Measurements from ENCODE around the gene GLDN. TPM values are rescaled to one million over a fixed set of nuclear protein-coding genes. Genes with fewer than 3 reads are reported as not detected.

The GLDN gene
- total RNA-seq (0.14 TPM), polyA plus RNA-seq (1.3 TPM)
- long read RNA-seq, donor 1, result 0 reads
- long read RNA-seq, donor 2, result 0 reads
- long read RNA-seq, donor 3, result 0 reads
- long read RNA-seq, donor 4, result 0 reads
- long read RNA-seq, donor 5, result 0 reads
- long read RNA-seq, donor 6, result 0 reads
- long read RNA-seq, donor 7, result 0 reads
- long read RNA-seq, donor 8, result 0 reads
- long read RNA-seq, donor 9, result 0 reads
- long read RNA-seq, donor 10, result 0 reads

DNA sequence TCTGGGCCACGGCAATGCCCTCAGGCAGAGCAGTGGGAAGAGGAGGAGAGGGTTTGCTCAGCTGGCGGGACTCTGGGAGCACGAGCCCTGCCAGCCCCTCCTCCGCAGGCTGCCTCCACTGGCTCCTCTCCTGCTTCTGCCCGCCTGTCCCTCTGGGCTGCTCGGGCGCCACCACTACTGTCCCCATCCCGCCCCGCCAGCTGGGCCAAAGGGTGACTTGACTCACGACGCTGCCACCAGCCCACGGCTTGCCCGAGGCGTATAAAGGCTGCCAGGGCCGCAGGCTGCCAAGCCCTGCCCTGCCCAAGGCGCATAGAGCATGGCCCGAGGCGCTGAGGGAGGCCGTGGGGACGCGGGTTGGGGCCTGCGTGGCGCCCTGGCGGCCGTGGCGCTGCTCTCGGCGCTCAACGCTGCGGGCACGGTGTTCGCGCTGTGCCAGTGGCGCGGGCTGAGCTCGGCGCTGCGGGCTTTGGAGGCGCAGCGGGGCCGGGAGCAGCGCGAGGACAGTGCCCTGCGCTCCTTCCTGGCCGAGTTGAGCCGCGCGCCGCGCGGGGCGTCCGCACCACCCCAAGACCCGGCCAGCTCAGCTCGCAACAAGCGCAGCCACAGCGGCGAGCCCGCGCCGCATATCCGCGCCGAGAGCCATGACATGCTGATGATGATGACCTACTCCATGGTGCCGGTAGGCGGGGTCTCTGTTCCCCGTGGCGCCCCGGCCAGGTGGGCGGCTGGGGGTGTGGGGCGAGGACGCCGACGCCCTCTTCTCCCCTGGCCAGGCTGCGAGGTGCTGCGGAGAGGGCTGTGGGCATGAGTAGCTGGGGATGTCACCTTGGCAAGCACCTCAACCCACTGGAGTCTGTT lies at the start of gene GLDN:
Gene GLDN (plus strand): TSS at position 290 of the 861 bp plus-strand sequence. CDS start 30 bp downstream, at position 320.
- DNase-seq (ENCODE audit: low read depth in 6 of 9, low spot score in 9 of 9), result no peak
- no peak within 1 kb of the TSS for H3K27ac ChIP-seq (ENCODE audit: low read depth in 1 of 2, low read length in 1 of 2)
- H3K27me3 ChIP-seq (ENCODE audit: control insufficient read depth in 2 of 2, insufficient read depth in 1 of 2, low read length in 1 of 2), result peaks cover 25 to 33% of the 10 kb centered on the region in 2 donors
- WGBS, result 11% methylated on average over 76 of the region's 76 CpGs
- H3K9me3 ChIP-seq (ENCODE audit: control insufficient read depth in 2 of 2, insufficient read depth in 1 of 2, low read length in 1 of 2), result peaks cover 0 to 1% of the 10 kb centered on the region in 2 donors
- H3K4me1 ChIP-seq (ENCODE audit: control insufficient read depth in 2 of 2, insufficient read depth in 2 of 2, low read length in 2 of 2), result no peaks in the 10 kb centered on the region
- H3K4me3 ChIP-seq (ENCODE audit: low read length in 2 of 2), result no peak within 1 kb of the TSS
- H3K36me3 ChIP-seq (ENCODE audit: control insufficient read depth in 2 of 2, insufficient read depth in 2 of 2, low read length in 1 of 2), result no peaks in the 10 kb centered on the region

- no peak for DNase-seq (ENCODE audit: low read depth in 6 of 9, low spot score in 9 of 9)
- Histone ChIP-seq H3K4me1 (ENCODE audit: control insufficient read depth in 2 of 2, insufficient read depth in 2 of 2, low read length in 2 of 2) (no peaks in the 10 kb centered on the region), H3K27me3 (ENCODE audit: control insufficient read depth in 2 of 2, insufficient read depth in 1 of 2, low read length in 1 of 2) (no peaks in the 10 kb centered on the region), H3K27ac (ENCODE audit: low read depth in 1 of 2, low read length in 1 of 2) (no peak overlapping the region), H3K4me3 (ENCODE audit: low read length in 2 of 2) (no peak overlapping the region), H3K36me3 (ENCODE audit: control insufficient read depth in 2 of 2, insufficient read depth in 2 of 2, low read length in 1 of 2) (no peaks in the 10 kb centered on the region), H3K9me3 (ENCODE audit: control insufficient read depth in 2 of 2, insufficient read depth in 1 of 2, low read length in 1 of 2) (no peaks in the 10 kb centered on the region)
- WGBS, result 88% methylated on average over 2 of the region's 2 CpGs
Measured at GRCh38 chr15:51298620-51299019, 42.8 kb upstream of the GLDN start.

DNA sequence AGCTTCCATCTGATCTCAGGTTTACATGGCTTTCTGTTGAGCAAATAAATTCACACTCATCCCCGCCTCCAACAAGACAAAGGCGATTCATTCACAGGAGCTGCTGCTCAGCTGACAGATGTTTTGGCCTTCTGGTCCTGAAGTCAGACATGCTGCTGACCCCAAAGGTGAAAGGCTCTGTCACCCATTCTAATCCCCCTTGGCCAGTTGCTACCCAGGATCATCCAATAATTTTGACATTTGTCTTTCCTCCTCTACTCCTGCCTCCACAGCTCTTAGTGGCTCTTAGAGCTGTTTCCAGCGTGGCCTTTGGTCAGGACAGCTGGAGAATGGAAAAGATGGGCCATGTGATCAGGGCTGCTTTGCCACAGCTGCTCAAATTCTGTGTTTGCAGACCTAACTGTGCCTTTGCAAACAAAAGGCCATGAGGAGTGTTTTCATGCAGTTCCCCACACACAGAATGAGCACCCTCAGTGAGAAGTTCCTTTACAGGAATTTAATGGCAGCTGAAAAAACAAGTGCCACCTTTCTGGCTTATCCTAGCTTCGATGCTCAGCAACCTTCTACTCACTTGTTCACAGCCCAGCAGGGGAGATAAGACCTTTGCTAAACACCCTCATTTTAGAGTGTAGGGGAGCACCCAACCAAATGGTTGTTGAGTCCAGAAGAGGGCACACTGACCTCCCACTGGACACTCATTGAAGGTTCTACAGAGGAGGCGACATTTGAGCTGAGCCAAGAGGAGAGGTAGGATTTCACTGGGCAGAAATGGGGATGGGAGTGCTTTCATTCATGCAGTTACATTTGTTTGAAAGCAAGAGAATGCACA lies 42.1 kb upstream of the GLDN start:
- no peak overlapping the region for H3K27ac ChIP-seq (ENCODE audit: low read depth in 1 of 2, low read length in 1 of 2)
- 90% methylated on average over 5 of the region's 5 CpGs for WGBS

GRCh38 chr15:51302480-51302879 lies 39.0 kb upstream of the GLDN start:
- Histone ChIP-seq H3K27me3 (ENCODE audit: control insufficient read depth in 2 of 2, insufficient read depth in 1 of 2, low read length in 1 of 2) (no peaks in the 10 kb centered on the region), H3K27ac (ENCODE audit: low read depth in 1 of 2, low read length in 1 of 2) (no peak overlapping the region), H3K4me1 (ENCODE audit: control insufficient read depth in 2 of 2, insufficient read depth in 2 of 2, low read length in 2 of 2) (no peaks in the 10 kb centered on the region), H3K4me3 (ENCODE audit: low read length in 2 of 2) (no peak overlapping the region), H3K36me3 (ENCODE audit: control insufficient read depth in 2 of 2, insufficient read depth in 2 of 2, low read length in 1 of 2) (no peaks in the 10 kb centered on the region), H3K9me3 (ENCODE audit: control insufficient read depth in 2 of 2, insufficient read depth in 1 of 2, low read length in 1 of 2) (no peaks in the 10 kb centered on the region)
- DNase-seq (ENCODE audit: low read depth in 6 of 9, low spot score in 9 of 9), result no peak
- WGBS, result 91% methylated on average over 6 of the region's 6 CpGs

More for the DNA sequence above, 42.1 kb upstream of the GLDN start:
- Histone ChIP-seq H3K36me3 (ENCODE audit: control insufficient read depth in 2 of 2, insufficient read depth in 2 of 2, low read length in 1 of 2) (no peaks in the 10 kb centered on the region), H3K9me3 (ENCODE audit: control insufficient read depth in 2 of 2, insufficient read depth in 1 of 2, low read length in 1 of 2) (no peaks in the 10 kb centered on the region), H3K27me3 (ENCODE audit: control insufficient read depth in 2 of 2, insufficient read depth in 1 of 2, low read length in 1 of 2) (no peaks in the 10 kb centered on the region), H3K4me3 (ENCODE audit: low read length in 2 of 2) (no peak overlapping the region), H3K4me1 (ENCODE audit: control insufficient read depth in 2 of 2, insufficient read depth in 2 of 2, low read length in 2 of 2) (no peaks in the 10 kb centered on the region)
- no peak for DNase-seq (ENCODE audit: low read depth in 6 of 9, low spot score in 9 of 9)

- H3K27me3 ChIP-seq (ENCODE audit: control insufficient read depth in 2 of 2, insufficient read depth in 1 of 2, low read length in 1 of 2), result no peaks in the 10 kb centered on the region
- H3K4me3 ChIP-seq (ENCODE audit: low read length in 2 of 2), result no peak overlapping the region
- H3K36me3 ChIP-seq (ENCODE audit: control insufficient read depth in 2 of 2, insufficient read depth in 2 of 2, low read length in 1 of 2), result no peaks in the 10 kb centered on the region
- 76% methylated on average over 2 of the region's 2 CpGs for WGBS
- no peak overlapping the region for H3K27ac ChIP-seq (ENCODE audit: low read depth in 1 of 2, low read length in 1 of 2)
- DNase-seq (ENCODE audit: low read depth in 6 of 9, low spot score in 9 of 9), result no peak
- no peaks in the 10 kb centered on the region for H3K9me3 ChIP-seq (ENCODE audit: control insufficient read depth in 2 of 2, insufficient read depth in 1 of 2, low read length in 1 of 2)
- no peaks in the 10 kb centered on the region for H3K4me1 ChIP-seq (ENCODE audit: control insufficient read depth in 2 of 2, insufficient read depth in 2 of 2, low read length in 2 of 2)
Measured at GRCh38 chr15:51303462-51303980, 37.9 kb upstream of the GLDN start.

GRCh38 chr15:51307325-51307724 lies 34.1 kb upstream of the GLDN start:
- DNase-seq (ENCODE audit: low read depth in 6 of 9, low spot score in 9 of 9), result no peak
- Histone ChIP-seq H3K9me3 (ENCODE audit: control insufficient read depth in 2 of 2, insufficient read depth in 1 of 2, low read length in 1 of 2) (no peaks in the 10 kb centered on the region), H3K4me1 (ENCODE audit: control insufficient read depth in 2 of 2, insufficient read depth in 2 of 2, low read length in 2 of 2) (peaks cover 0 to under 1% of the 10 kb centered on the region in 2 donors), H3K4me3 (ENCODE audit: low read length in 2 of 2) (no peak overlapping the region), H3K27me3 (ENCODE audit: control insufficient read depth in 2 of 2, insufficient read depth in 1 of 2, low read length in 1 of 2) (no peaks in the 10 kb centered on the region), H3K36me3 (ENCODE audit: control insufficient read depth in 2 of 2, insufficient read depth in 2 of 2, low read length in 1 of 2) (no peaks in the 10 kb centered on the region), H3K27ac (ENCODE audit: low read depth in 1 of 2, low read length in 1 of 2) (no peak overlapping the region)
- WGBS, result 97% methylated on average over 3 of the region's 3 CpGs

GRCh38 chr15:51307811-51308210 lies 33.6 kb upstream of the GLDN start:
- no peak overlapping the region for H3K27ac ChIP-seq (ENCODE audit: low read depth in 1 of 2, low read length in 1 of 2)

GRCh38 chr15:51310064-51310463 lies 31.4 kb upstream of the GLDN start:
- peaks cover 0 to 5% of the 10 kb centered on the region in 2 donors for H3K4me1 ChIP-seq (ENCODE audit: control insufficient read depth in 2 of 2, insufficient read depth in 2 of 2, low read length in 2 of 2)
- 92% methylated on average over 2 of the region's 2 CpGs for WGBS
- DNase-seq (ENCODE audit: low read depth in 6 of 9, low spot score in 9 of 9), result no peak
- H3K27me3 ChIP-seq (ENCODE audit: control insufficient read depth in 2 of 2, insufficient read depth in 1 of 2, low read length in 1 of 2), result no peaks in the 10 kb centered on the region
- no peak overlapping the region for H3K4me3 ChIP-seq (ENCODE audit: low read length in 2 of 2)
- no peak overlapping the region for H3K27ac ChIP-seq (ENCODE audit: low read depth in 1 of 2, low read length in 1 of 2)
- no peaks in the 10 kb centered on the region for H3K36me3 ChIP-seq (ENCODE audit: control insufficient read depth in 2 of 2, insufficient read depth in 2 of 2, low read length in 1 of 2)
- H3K9me3 ChIP-seq (ENCODE audit: control insufficient read depth in 2 of 2, insufficient read depth in 1 of 2, low read length in 1 of 2), result no peaks in the 10 kb centered on the region

More at GRCh38 chr15:51307811-51308210, 33.6 kb upstream of the GLDN start:
- peaks cover 0 to 5% of the 10 kb centered on the region in 2 donors for H3K4me1 ChIP-seq (ENCODE audit: control insufficient read depth in 2 of 2, insufficient read depth in 2 of 2, low read length in 2 of 2)
- 96% methylated on average over 3 of the region's 3 CpGs for WGBS
- H3K4me3 ChIP-seq (ENCODE audit: low read length in 2 of 2), result no peak overlapping the region
- no peaks in the 10 kb centered on the region for H3K27me3 ChIP-seq (ENCODE audit: control insufficient read depth in 2 of 2, insufficient read depth in 1 of 2, low read length in 1 of 2)
- no peaks in the 10 kb centered on the region for H3K36me3 ChIP-seq (ENCODE audit: control insufficient read depth in 2 of 2, insufficient read depth in 2 of 2, low read length in 1 of 2)
- no peaks in the 10 kb centered on the region for H3K9me3 ChIP-seq (ENCODE audit: control insufficient read depth in 2 of 2, insufficient read depth in 1 of 2, low read length in 1 of 2)
- DNase-seq (ENCODE audit: low read depth in 6 of 9, low spot score in 9 of 9), result no peak

Data from thymus (tissue), 14 donors.